ENCODE measurements around the gene CKS2. TPM values are rescaled to one million over a fixed set of nuclear protein-coding genes. Genes with fewer than 3 reads are reported as not detected.

Gene CKS2
- total RNA-seq, 1 donor from 2014 or later: 11.6 TPM

DNA sequence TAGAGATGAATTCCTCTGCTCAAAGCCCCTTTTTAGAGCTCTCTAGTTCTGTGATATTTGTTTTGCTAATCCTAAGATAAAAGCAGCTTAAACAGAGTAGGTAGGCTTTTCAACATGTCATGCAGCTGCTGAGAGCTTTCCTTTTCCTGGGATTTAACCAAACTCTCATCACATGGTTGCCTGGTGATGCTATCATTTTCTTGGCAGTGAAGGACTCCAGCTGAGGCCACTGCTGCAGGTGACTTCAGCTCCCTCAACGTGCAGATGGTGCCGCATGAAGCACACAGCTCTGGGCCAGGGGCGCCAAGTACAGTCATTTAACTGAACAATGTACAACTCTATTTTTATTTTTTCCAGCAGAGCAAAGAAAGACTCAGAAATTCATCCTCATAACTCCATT is 49.5 kb downstream of the CKS2 start:
- no peaks in the 10 kb centered on the region for H3K27me3 ChIP-seq (ENCODE audit: low read depth)
- no peaks in the 10 kb centered on the region for H3K9me3 ChIP-seq (replicated peaks)
- H3K4me3 ChIP-seq: no peak overlapping the region
- intact Hi-C loops (cut with micrococcal nuclease): no loop called here
- peak overlapping the region; percentile 51 for H3K27ac ChIP-seq (replicated peaks)
- DNase-seq: no peak
- TF ChIP-seq, protein P1, sequence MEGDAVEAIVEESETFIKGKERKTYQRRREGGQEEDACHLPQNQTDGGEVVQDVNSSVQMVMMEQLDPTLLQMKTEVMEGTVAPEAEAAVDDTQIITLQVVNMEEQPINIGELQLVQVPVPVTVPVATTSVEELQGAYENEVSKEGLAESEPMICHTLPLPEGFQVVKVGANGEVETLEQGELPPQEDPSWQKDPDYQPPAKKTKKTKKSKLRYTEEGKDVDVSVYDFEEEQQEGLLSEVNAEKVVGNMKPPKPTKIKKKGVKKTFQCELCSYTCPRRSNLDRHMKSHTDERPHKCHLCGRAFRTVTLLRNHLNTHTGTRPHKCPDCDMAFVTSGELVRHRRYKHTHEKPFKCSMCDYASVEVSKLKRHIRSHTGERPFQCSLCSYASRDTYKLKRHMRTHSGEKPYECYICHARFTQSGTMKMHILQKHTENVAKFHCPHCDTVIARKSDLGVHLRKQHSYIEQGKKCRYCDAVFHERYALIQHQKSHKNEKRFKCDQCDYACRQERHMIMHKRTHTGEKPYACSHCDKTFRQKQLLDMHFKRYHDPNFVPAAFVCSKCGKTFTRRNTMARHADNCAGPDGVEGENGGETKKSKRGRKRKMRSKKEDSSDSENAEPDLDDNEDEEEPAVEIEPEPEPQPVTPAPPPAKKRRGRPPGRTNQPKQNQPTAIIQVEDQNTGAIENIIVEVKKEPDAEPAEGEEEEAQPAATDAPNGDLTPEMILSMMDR (IDR thresholded peaks at IDR 0.05; ENCODE audit: borderline replicate concordance): no peak
- H3K4me1 ChIP-seq: peaks cover 31% of the 10 kb centered on the region
- H3K36me3 ChIP-seq: peaks cover 64% of the 10 kb centered on the region

DNA sequence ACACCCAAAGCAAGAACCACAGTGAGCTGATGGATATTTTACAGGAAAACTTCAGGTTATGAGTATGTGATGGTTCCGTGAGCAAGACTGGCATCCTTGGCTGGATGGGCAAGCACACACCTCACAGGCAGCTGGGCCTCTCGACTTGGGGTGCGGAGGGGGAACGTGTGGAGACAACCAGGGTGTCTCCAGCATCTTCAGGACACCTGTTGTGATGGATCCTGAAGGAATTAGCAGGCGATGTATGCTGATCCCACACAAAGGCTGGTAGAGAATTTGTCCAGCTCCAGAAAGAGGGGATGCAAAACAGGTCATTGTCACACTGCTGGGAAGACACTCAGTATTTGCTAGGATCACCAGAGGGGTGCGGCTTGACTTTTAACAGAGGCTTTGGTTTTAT is 50.0 kb downstream of the CKS2 start:
- Histone ChIP-seq H3K27me3 (ENCODE audit: low read depth) (no peaks in the 10 kb centered on the region), H3K36me3 (peaks cover 58% of the 10 kb centered on the region), H3K9me3 (replicated peaks) (no peaks in the 10 kb centered on the region), H3K27ac (replicated peaks) (peak overlapping the region; percentile 51), H3K4me1 (peaks cover 31% of the 10 kb centered on the region), H3K4me3 (no peak overlapping the region)
- DNase-seq: no peak
- TF ChIP-seq, protein P1 (IDR thresholded peaks at IDR 0.05; ENCODE audit: borderline replicate concordance): no peak
- intact Hi-C loops (cut with micrococcal nuclease): no loop called here

DNA sequence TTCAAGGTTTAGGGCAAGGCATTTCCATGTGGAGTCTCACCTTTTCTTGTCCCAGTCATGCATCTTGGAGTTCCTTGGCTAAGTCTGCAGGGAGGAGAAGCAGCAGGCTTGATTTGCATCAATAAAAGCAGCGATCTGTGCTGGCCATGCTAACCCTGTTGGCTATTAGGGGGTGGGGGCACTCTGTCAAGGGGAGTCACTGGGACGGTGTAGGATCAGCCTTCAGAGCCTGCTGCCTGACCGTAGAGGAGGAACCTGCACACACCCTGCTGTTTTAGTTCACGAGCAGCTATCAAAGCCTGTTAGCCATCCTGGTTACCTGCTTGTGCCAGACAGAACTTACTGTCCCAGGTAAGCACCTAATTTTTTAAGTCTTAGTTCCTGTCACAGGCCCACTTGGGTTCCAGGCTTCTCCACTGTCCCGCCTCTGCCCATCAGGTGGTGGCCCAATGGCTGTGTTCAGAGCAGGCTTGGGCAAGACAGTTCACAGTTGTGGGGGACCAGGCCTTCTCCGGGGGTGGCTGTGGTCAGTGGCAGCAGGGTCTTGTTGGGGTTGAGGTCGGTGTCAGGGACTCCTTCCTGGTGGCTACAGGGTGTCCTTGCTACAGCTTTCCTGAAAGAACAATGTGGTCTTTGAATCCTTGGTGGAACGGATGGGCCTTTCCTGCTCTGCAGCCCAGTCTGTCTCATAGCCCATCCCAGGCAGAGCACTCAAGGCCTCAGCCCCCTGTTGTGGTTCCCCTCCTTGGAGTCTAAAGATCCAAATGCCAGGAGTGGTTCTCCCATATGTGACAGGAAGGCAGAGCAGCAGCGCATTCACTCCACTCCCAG is 51.0 kb downstream of the CKS2 start:
- Histone ChIP-seq H3K27me3 (ENCODE audit: low read depth) (no peaks in the 10 kb centered on the region), H3K4me1 (peaks cover 31% of the 10 kb centered on the region), H3K9me3 (replicated peaks) (no peaks in the 10 kb centered on the region), H3K4me3 (no peak overlapping the region), H3K36me3 (peaks cover 48% of the 10 kb centered on the region), H3K27ac (replicated peaks) (no peak overlapping the region)
- TF ChIP-seq, protein P1 (IDR thresholded peaks at IDR 0.05; ENCODE audit: borderline replicate concordance): no peak
- intact Hi-C loops (cut with micrococcal nuclease): no loop called here
- DNase-seq: no peak

DNA sequence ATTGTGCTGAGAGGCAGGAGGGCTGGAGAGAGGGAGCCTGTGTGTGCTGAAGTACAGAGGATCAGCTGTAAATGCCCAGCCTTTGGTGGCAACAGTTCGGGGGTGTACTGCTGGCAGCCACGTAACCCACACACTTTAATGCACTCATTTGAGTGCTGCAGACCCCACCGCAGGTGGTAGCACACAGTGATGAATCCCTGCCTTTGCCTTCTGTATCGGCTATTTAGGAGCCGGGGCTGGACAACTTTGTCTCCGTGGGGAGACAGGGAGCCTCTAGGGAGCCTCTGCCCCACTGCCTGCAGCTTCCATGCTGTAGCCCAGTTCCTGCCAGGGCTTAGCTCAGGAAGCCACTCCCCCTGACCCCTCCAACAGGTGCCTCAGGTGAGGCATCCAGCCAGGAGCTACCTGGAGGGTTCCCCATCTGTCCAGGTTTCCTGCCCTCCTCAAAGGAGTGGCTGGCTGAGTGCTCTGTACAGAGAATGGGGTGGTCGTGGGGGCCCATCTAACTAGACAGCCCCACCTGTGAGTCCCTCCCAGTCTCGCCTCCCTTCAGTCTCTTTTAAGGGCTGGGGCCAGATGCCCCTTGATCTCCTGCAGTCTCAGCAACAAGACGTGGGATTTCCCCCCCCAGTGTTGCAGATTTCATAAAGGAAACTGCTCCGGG is 51.8 kb downstream of the CKS2 start:
- no peaks in the 10 kb centered on the region for H3K9me3 ChIP-seq (replicated peaks)
- no peak overlapping the region for H3K4me3 ChIP-seq
- no peak overlapping the region for H3K27ac ChIP-seq (replicated peaks)
- no peak for DNase-seq
- H3K27me3 ChIP-seq (ENCODE audit: low read depth): no peaks in the 10 kb centered on the region
- H3K36me3 ChIP-seq: peaks cover 41% of the 10 kb centered on the region
- intact Hi-C loops (cut with micrococcal nuclease): no loop called here
- peaks cover 31% of the 10 kb centered on the region for H3K4me1 ChIP-seq
- TF ChIP-seq, protein P1 (IDR thresholded peaks at IDR 0.05; ENCODE audit: borderline replicate concordance): no peak

DNA sequence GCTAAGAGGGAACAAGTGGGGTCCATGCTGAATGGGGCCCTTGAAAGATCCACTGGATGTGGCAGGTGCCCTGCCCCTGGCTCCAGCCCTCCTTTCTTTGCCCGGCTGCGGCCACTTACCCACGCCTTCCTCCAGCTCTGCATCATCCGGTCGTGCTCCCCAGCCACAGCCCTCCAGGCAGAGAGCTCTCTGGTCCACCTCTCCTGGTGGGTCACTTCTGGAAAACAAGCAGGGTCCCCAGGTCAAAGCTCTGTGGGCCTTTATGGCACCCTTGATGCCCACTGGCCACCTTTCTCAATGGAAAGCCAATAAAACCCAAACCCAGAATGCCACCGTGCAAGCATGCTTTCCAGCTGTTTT is 52.3 kb downstream of the CKS2 start:
- intact Hi-C loops (cut with micrococcal nuclease): no loop called here
- Histone ChIP-seq H3K4me1 (peaks cover 27% of the 10 kb centered on the region), H3K27me3 (ENCODE audit: low read depth) (no peaks in the 10 kb centered on the region), H3K27ac (replicated peaks) (no peak overlapping the region), H3K36me3 (peaks cover 36% of the 10 kb centered on the region), H3K9me3 (replicated peaks) (no peaks in the 10 kb centered on the region), H3K4me3 (no peak overlapping the region)
- DNase-seq: no peak
- TF ChIP-seq, protein P1 (IDR thresholded peaks at IDR 0.05; ENCODE audit: borderline replicate concordance): no peak
